GM20431 (cell line): Measurements from ENCODE around the gene GRPEL1.

Source experiments
- in situ Hi-C: fragments of 300-500 bp; cut with MseI, MboI; formaldehyde crosslinking; loops from one replicate; pipeline ENCODE4 v1.15.0; 2020; ENCODE audit warnings: low sequenced_read_pairs; ENCODE audit not compliant: unreplicated experiment

GRPEL1 gene

DNA sequence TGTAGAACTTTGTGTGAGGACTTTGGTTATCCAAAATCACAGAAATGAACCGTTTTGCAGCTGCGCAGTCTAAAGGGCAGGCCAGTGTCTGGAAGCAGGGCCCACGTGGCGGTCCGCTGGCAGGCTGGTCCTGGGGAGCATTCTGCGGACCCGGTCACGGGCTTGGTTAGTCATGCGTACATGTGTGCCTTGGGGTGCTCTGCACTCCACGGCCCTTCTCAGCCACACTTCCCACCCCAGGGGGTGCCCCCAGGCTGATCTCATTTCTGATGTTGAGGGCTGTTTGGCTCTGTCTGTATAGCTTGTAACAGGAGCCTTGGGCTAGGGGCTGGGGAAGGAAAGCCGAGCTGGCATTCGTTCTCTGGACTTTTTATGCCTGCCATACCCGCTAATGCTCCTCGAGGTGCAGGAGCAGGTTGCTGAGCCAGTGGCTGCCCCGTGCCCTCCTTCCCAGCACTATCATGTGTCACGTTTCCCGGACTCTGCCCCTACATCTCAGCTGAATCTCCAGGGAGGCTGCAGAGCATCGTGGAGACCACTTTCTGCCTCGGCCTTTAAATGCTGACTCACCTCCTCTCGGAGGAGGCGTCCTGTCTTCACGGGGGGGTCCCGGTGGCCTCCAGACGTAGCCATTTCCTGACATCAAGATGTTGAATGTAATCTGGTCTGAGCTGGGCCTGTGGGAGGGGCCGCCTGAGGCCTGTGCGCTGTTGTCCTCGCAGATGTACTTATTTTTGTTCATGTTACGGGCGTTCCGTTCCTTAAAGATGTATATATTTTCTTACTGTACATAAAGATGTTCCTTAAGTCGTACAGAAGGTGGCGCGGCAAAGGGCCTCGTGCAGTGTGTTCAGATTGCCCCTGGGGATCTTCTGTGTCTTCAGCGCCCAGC is 36.1 kb downstream of the GRPEL1 start:
- in situ Hi-C loops: no loop called here

DNA sequence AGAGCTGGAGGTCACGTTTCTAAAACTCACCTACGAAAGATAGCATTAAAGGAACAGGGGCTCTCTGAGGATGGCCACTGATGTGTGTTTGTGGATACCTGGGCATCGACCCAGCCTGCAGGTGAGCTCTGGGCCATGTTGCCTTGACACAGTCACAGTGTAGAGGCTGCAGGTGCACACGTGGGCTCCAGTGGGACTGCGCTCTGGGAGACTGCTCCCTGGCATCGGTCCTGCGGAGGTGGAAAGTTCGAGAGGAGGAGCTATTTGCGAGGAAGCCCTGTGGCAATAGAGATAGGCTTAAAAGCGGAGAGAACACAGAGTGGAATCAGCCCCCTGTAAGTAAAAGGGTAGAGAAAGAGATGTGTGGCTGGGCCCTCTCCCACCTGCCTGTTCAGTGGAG is 37.0 kb downstream of the GRPEL1 start:
- in situ Hi-C loops: no loop called here

DNA sequence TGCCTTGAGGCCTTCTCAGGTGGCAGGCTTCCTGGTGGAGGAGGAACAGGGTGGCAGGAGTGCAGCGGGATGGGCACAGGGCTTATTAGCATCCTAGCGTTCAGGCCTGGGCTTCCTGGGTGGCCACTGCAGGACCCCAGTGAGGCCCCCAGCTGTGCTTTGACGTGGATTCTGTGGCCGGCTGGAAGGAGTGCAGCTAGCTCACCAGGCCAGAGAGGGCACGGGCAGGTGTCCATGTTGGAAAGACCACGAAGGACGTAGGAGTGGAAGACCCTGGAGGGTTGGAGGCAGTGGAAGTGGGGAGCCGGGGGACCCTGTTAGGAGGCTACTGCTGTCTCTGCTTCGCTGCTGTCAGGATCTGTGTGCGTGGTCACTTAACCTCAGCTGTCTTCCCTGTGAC is 37.9 kb downstream of the GRPEL1 start:
- in situ Hi-C loops: no loop called here

DNA sequence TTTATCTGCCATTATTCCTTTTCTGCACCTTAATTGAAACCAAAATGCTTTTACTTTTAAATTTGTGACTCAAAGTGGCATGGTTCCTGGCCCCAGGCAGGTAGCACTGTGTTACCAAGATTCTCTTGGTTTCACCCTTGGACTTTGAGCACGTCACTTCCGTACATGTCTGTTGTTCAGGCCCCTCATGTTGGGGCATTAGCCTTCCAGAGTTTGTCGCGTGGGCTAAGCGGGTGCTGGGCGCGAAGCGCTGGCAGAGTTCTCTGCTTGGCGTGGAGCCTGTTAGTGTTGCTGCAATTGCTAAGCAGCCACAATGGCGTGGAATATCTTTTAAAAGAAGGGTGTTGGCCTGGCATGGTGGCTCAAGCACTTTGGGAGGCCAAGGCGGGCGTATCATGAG is 38.7 kb downstream of the GRPEL1 start:
- in situ Hi-C loops: no loop called here

DNA sequence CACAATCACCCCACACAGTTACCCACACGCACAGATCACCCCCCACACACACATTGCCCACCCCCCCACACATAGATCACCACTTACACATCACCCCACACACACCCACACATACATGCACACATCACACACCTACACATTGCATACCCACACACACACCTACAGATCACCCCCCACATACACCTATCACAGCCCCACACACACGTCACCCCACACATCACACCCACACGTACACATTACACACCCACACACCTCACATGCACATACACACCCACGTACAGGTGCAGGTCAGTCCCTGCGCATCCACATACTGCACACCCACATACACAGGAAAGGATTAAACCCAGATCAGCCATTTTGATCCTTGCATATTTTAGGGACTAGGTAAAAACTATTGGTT is 40.0 kb downstream of the GRPEL1 start:
- in situ Hi-C loops: no loop called here

DNA sequence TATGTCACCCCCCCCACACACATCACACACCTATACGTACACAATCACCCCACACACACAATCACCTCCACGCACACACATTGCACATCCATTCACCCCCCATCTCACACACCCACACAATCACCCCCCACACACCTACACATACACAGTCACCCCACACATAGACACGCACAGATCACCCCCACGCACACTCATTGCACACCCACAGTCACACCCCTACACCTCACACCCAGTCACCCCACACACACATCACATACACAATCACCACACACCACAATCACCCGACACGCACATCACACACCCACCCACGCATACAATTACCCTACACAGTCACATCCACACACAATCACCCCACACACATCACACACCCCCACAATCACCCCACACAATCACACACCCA is 40.6 kb downstream of the GRPEL1 start:
- in situ Hi-C loops: no loop called here

DNA sequence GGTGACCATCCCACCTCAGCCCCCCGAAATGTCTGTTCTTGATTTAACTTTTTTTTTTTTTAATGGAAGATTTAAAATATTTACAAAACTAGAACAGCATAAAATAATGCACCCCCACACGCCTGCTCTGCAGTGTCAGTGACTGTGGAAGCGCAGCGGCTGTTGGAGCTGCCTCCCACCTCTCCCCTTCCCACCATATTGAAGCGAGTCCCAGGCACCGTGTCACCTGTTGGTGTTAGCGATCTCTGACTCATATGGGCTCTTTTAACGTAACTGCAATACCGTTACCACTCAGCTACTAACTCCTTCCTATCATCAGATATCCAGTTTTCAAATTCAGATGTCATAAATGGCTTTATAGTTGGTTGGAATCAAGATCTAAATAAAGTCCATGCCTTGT is 41.8 kb downstream of the GRPEL1 start:
- in situ Hi-C loops: no loop called here

DNA sequence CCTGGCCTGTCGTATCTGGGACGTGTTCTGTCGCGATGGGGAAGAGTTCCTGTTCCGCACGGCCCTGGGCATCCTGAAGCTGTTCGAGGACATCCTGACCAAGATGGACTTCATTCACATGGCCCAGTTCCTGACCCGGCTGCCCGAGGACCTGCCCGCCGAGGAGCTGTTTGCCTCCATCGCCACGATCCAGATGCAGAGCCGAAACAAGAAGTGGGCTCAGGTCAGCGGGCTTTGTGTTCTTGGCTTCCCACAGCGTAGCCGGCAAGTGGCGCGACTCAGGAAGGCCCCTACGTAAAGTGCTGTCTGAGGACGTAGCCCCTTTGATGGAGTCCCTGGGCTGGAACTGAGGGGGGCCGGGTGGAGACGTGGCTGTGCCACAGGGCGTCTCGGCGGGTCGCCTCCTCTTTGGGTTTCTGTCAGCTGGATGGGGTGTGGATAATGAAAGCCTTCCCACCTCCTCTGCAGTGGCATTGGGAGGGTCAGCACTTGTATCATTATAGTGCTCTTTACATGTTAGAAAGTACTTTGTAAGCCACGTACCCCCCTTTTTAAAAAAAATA is 42.7 kb downstream of the GRPEL1 start:
- in situ Hi-C loops: no loop called here

DNA sequence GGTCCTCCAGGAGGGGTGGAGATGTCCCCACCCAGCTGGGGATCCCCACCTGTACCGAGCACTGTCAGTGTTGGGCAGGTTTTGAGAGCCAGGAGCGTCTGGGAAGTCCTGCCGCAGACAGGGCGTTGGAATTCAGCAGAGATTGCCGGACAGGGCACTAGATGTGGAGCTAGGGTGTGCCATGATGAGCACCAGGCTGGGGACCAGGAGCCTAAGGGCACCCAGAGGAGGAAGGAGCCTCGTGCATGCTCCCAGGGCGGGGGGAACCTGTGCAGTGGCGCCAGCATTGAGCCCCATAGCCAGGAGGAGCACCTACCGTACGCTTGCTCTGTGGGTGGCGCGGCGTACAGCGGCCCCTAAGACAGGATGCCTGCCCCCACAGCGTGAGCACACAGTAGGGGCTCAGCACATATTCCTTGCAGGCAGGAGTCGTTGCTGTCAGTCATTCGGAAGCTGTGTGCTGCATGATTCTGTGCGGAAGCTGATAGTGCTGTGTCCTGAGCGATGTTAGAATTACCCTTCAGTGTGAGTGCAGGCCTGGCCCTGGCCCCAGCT is 43.5 kb downstream of the GRPEL1 start:
- in situ Hi-C loops: no loop called here

DNA sequence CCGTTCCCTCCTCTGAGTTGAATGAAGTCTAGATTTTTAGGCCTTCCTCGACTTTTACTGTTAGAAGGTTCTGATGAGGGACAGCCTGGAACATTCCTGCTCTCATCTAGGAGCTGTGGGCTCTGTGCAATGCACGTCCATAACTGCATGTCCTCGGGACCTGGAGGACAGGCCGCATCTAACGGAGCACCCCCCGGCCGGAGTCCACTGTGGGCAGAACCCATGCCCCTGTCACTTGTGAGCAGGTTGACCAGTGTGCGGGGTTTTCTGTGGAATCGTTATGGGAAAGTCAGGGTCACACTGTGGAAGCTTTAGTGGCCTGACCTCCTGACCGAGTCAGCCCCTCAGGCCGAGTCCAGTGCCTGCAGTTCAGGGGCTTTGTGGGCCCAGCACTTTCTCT is 44.0 kb downstream of the GRPEL1 start:
- in situ Hi-C loops: no loop called here

DNA sequence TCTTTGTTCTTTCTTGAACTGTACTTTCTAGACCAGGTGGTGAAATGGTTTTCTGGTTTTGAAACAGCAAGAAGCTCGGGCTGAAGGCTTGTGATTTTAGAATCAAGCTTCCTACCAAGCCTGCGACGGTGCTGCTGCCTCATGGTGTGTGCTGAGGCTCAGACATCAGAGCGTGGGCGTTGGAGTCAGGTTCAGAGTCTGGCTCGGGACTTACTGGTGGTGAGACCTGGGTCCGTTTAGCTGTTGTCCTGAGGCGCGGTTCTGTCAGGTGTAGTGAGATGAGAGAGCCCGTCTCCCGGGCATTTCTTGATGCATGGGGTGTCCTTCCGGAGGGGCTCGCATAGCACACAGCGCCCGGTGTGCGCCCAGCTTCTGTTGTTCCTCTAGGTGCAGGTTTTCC is 44.4 kb downstream of the GRPEL1 start:
- in situ Hi-C loops: no loop called here

DNA sequence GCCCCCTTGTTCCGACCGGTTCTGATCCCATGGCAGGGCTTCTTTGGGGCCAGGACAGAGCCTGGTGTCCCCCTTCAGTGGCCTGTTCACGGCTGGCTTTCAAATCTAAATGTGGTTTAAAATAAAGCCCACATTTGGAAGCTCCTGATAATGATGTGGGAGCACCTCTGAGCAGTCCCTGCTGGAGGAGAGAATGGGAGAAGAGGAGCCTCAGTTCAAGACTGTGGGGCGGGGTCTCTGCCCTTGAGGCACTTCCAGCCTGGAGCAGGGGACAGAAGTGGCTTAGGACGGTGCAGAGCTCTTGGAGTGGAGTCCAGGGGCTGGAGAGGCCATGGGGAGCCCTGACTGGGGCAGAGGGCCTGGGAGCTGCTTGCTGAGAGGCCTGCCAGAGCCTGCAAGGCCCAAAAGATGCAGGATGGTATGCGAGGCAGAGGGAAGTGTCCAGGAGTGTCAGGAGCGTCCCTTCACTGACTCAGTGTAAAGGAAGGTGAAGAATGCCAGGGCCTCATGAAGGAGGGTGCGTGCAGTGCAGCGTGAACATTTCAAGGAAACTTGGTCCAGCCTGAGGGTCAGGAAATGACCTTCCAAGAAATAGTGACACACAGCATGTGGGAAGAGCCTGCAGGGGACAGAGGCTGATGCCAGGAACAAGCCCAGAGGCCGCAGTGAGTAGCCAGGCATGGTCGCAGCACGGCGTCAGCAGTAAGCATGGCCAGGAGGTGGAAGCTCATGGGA is 45.8 kb downstream of the GRPEL1 start:
- in situ Hi-C loops: no loop called here

DNA sequence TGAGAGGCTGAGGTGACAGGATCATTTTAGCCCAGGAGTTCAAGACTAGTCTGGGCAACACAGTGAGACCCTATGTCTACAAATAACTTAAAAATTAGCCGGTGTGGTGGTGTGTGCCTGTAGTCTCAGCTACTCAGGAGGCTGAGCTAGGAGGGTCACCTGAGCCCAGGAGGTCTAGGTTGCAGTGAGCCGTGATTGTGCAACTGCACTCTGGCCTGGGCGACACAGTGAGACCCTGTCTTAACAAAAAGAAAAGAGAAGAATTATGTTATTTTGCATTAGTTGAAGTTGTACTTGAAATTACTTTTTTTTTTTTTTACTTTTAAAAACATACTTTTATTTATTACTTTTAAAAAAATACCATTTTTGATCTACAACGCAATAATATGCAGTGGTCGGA is 46.5 kb downstream of the GRPEL1 start:
- in situ Hi-C loops: no loop called here

DNA sequence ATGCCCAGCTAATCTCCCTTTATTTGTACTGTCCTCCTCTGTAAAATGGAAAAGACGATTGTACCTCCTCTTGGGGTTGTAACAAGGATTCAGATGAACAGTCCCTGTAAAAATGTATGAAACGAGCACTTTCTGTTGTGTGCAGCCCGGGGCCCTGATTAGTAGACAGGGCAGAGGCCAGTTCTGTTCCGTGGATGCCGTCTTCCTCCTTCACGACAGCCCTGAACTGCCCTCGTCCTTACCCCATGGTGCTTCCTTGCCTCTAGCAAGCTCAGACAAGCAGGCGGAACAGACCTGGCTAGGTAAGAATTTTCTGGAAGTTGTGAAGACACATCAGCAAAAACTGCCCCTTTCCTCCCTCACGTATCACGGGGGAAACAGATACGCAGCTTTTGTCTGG is 47.0 kb downstream of the GRPEL1 start:
- in situ Hi-C loops: no loop called here

DNA sequence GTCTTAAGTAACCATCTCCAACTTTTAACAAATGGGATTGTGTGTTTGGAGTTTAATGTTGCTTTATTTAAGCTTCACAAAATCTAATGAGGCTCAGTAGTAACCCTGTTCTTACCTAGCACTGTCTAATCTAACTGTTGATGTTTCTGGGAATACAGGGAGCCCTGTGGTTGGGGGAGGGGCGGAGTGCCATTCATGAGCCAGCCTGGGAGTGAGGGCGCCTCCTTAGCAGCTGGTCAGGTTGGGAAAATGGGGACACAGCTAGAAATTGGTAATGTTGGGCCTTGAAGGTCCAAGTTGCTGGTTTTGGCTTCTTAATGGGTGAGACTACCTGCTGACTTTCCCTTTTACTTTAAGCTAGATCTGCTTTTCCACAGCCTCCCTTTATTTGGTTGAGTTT is 47.6 kb downstream of the GRPEL1 start:
- in situ Hi-C loops: no loop called here

DNA sequence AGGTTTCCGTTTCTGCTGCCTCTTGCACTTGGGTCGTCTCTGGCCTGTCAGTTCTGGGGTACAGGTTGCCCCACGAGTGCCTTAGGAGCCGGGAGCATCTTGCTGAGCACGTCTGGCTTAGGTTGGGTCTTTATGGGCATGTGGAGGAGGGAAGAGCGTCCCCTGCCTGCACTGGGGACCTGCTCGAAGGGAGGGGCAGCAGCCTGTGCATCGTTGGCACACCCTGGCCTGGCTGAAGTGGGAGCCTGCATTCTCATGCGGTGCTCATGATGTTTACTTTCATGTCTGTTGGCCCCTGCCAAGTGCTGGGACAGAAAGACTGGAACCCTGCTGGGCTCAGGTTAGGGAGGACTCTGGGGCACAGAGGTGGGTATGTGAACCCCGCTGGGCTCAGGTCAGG is 48.5 kb downstream of the GRPEL1 start:
- in situ Hi-C loops: no loop called here

DNA sequence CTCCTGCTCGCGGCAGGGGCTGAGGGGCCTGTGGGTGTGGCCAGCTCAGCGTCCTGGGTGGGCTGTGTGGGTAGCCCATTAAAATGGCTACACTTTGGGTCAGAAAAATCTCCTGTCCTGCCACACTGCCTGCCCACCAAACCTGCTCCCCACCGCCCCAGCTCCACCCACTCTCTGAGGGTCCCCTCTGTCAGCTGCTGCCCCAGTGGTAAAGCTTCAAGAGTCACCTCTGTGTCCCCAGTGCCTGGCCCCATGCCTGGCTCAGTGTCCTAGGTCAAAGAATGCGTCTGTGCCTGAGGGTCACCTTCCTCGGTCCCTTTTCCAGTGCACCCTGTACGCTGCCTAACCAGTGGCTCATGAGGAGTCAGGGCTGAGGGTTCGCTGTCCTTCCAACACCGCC is 49.6 kb downstream of the GRPEL1 start:
- in situ Hi-C loops: no loop called here

DNA sequence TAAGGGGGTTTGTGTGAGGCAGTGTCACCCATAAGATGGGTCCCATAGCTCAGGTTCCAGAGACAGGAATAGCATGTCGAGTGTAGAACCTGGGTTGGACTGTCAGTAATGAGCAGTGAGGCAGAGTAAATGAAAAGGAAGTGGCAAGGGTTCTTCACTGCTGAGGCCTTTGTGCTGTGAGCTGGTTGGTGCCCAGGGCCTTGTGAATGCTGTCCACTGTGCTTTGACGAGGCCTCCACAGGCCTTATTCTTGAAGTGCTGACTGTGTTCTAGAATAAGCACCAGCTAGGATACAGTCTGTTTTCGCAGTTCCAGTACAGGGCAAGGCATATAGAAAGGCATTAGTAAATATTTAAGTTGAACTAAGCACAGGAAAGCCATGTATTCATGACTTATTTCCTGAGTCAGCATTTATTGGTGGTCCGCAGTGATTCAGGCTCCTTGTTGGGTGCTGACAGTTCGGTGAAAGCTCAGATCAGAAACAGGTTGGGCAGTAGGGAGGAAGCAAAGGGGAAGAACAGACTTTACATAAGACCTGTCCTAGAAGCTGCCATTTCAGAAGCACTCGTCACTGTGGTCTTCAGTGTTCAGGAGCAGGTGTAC is 50.3 kb downstream of the GRPEL1 start:
- in situ Hi-C loops: no loop called here

DNA sequence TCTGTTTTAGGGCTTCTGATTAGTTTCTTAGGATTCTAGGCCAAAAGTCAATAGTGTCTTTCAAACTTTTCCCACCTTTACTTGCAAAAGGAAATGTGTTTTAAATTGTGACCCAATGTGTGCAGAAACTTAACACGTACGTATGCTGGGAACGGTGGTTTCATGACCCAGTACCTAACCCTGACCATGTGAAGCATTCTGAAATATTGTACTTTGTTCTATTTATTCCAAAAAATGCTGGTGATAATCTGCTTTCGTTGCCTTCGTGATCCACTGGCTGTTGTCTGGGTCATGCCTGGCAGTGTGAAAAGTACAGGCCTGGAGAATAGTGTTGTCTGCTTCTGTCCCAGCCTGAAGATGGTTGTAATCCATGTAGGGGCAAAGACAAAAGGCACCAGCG is 51.4 kb downstream of the GRPEL1 start:
- in situ Hi-C loops: no loop called here

DNA sequence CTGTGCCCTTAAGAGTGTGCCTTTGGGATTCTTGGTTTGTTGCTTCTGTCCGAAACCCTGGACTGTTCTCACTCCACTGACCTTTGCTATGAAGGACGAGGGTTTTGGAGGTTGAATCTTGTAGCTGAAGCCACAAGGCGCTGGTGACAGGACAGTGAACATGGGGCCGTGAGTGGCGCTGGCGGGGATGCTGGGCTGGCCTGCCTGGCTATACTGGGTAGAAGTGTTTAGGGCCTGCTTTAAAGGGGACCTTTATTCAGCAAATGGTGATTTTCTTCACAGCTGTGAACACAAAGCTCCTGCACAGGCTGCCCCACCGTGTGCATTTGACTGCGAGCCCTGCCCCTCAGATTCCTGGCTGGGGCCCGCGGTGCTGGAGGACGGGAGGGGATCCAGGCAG is 51.8 kb downstream of the GRPEL1 start:
- in situ Hi-C loops: no loop called here
